HepG2 (cell line): ENCODE measurements around the gene PRR5L. TPM values are rescaled to one million over a fixed set of nuclear protein-coding genes. Genes with fewer than 3 reads are reported as not detected.

Experiments used
- ATAC-seq: fragments of 200-7000 bp; cut with Tn5 transposase; 3 replicates; pipeline ENCODE4 v1.9.1; 2020; ENCODE audit warnings: mild to moderate bottlenecking, moderate library complexity
- BruUV-seq: library from RNA; stranded (reverse); fragments of 400-500 nt; replicated peaks from 2 replicates; lab custom pipeline; 2021; lab: Mats Ljungman, UMichigan
- CTCF ChIA-PET: fragments of 300-600 bp; formaldehyde crosslinking; extraction: SDS; loops from one replicate; lab custom pipeline; 2021; ENCODE audit warnings: low total read pairs, inconsistent platforms, low intra/inter-chr PET ratio; lab: Yijun Ruan, JAX
- POLR2A ChIA-PET: fragments of 350-600 bp; sonication (Branson Sonifier 250); formaldehyde crosslinking; loops from one replicate; lab custom pipeline; 2020; ENCODE audit warnings: antibody characterized with exemption, inconsistent platforms; lab: Yijun Ruan, JAX
- DNase-seq: peaks from one replicate; pipeline ENCODE4 v3.0.0-alpha.2; 2015; ENCODE audit warnings: low spot score
- FAIRE-seq: peaks from 3 replicates; lab custom pipeline; 2011; peaks lifted over from hg19 to GRCh38; lab: Jason Lieb, UNC
- H2AFZ ChIP-seq: one replicate; pipeline ENCODE4 v1.6.1; 2011; ENCODE audit warnings: low read length, inconsistent platforms
- H3K27ac ChIP-seq: fragments of 300-600 bp; 3 replicates; pipeline ENCODE4 v1.8.0; 2011; ENCODE audit warnings: mixed run types, mild to moderate bottlenecking, mixed read lengths, low read length, inconsistent platforms; ENCODE audit not compliant: insufficient read depth; ENCODE audit errors: extremely low read length
- H3K27me3 ChIP-seq, 2 experiments: fragments of 200-600 bp in 1 of 2; 2 replicates in 1 of 2; 3 replicates in 1 of 2; pipeline versions ENCODE4 v1.6.0 to v1.8.0; 2011; ENCODE audit warnings: low read length in 2 of 2, mild to moderate bottlenecking in 2 of 2, moderate library complexity in 2 of 2, inconsistent platforms in 1 of 2; ENCODE audit not compliant: insufficient read depth in 2 of 2, control insufficient read depth in 1 of 2
- H3K36me3 ChIP-seq, 2 experiments: fragments of 200-600 bp in 1 of 2; replicated peaks in 1 of 2; 2 replicates in 1 of 2; 3 replicates in 1 of 2; pipeline versions ENCODE4 v1.5.1 to v1.8.0; 2011; ENCODE audit warnings: low read length in 2 of 2, inconsistent platforms in 1 of 2; ENCODE audit not compliant: insufficient read depth in 2 of 2, control insufficient read depth in 1 of 2
- H3K4me1 ChIP-seq: 2 replicates; pipeline ENCODE4 v1.5.1; 2012; ENCODE audit warnings: low read length, inconsistent platforms; ENCODE audit not compliant: insufficient read depth
- H3K4me2 ChIP-seq: 2 replicates; pipeline ENCODE4 v1.6.0; 2011; ENCODE audit warnings: low read depth, low read length, inconsistent platforms
- H3K4me3 ChIP-seq, 3 experiments: fragments of 200-600 bp in 1 of 3; sonication (generic), shearing (Covaris generic) in 1 of 3; replicated peaks in 1 of 3; 2 replicates each; pipeline ENCODE4 v1.5.1; 2011 to 2016; ENCODE audit warnings: low read length in 3 of 3, inconsistent platforms in 2 of 3, low read depth in 2 of 3, mild to moderate bottlenecking in 2 of 3, control low read depth in 1 of 3, mixed read lengths in 1 of 3; ENCODE audit not compliant: insufficient read depth in 1 of 3
- H3K79me2 ChIP-seq: one replicate; pipeline ENCODE4 v1.6.1; 2011; ENCODE audit warnings: low read length, inconsistent platforms; ENCODE audit not compliant: insufficient read depth
- H3K9ac ChIP-seq: 2 replicates; pipeline ENCODE4 v1.6.0; 2011; ENCODE audit warnings: mild to moderate bottlenecking, low read depth, low read length, inconsistent platforms; ENCODE audit not compliant: insufficient read depth
- H3K9me3 ChIP-seq: 2 replicates; pipeline ENCODE4 v1.5.1; 2012; ENCODE audit warnings: mild to moderate bottlenecking, low read length
- H4K20me1 ChIP-seq: 2 replicates; pipeline ENCODE4 v1.6.0; 2011; ENCODE audit warnings: inconsistent platforms, mild to moderate bottlenecking, low read length, moderate library complexity; ENCODE audit not compliant: insufficient read depth
- HIVEP1 ChIP-seq: sonication (generic); formaldehyde crosslinking; IDR thresholded peaks from 2 replicates; pipeline ENCODE4 v1.4.0; 2020; ENCODE audit warnings: mild to moderate bottlenecking, missing genetic modification reagents
- NKX3-1 ChIP-seq: sonication (generic); formaldehyde crosslinking; IDR thresholded peaks from 2 replicates; pipeline ENCODE4 v1.5.0; 2020; ENCODE audit warnings: missing genetic modification reagents
- PPARG ChIP-seq: conservative IDR thresholded peaks from 2 replicates; pipeline ENCODE4 v1.6.1; 2016; ENCODE audit warnings: missing biosample characterization, missing genetic modification reagents
- RARA ChIP-seq: IDR thresholded peaks from 2 replicates; pipeline ENCODE4 v1.6.1; 2016; ENCODE audit warnings: missing genetic modification reagents, missing compliant biosample characterization
- SMARCE1 ChIP-seq: fragments of 450-650 bp; IDR thresholded peaks from 2 replicates; pipeline ENCODE4 v1.6.1; 2017; ENCODE audit warnings: borderline replicate concordance
- ZNF3 ChIP-seq: IDR thresholded peaks from 2 replicates; pipeline ENCODE4 v1.7.0; 2017; ENCODE audit warnings: inconsistent platforms
- ZNF331 ChIP-seq: sonication (generic); formaldehyde crosslinking; IDR thresholded peaks from 2 replicates; pipeline ENCODE4 v1.4.0; 2020; ENCODE audit warnings: missing genetic modification reagents
- ZNF547 ChIP-seq: sonication (generic); formaldehyde crosslinking; IDR thresholded peaks from 2 replicates; pipeline ENCODE4 v1.5.1; 2020; ENCODE audit warnings: mild to moderate bottlenecking, missing genetic modification reagents
- WGBS: methylation state at CpG from one replicate; pipeline ENCODE4 v1.1.6; 2017; ENCODE audit warnings: low lambda C conversion rate; 5-methylcytosine and 5-hydroxymethylcytosine counted together
- in situ Hi-C: cut with HindIII; loops from 2 replicates; pipeline ENCODE4 v1.10.0; 2017; ENCODE audit warnings: low pct_unique_long_range_greater_than_20kb; ENCODE audit not compliant: extremely low pct_ligation_motif_present
- intact Hi-C: fragments of 100-400 bp; cut with micrococcal nuclease; formaldehyde crosslinking; loops from one replicate; pipeline ENCODE4 v1.10.0; 2022; ENCODE audit not compliant: unreplicated experiment
- polyA plus RNA-seq, 8 experiments: library from polyadenylated mRNA; depleted of rRNA in 3 of 8; stranded (reverse) in 7 of 8; unstranded in 1 of 8; fragments of >200 nt; fragmentation: Illumina TruSeq in 4 of 8; extraction: Trizol in 4 of 8; gene quantifications; 2 replicates each; pipeline versions ENCODE4 v1.2.1 to v1.2.3, GENCODE V29; 2011 to 2016; ENCODE audit warnings: low read depth in 4 of 8, missing spikeins in 1 of 8, mixed read lengths in 1 of 8; ENCODE audit not compliant: insufficient read depth in 1 of 8
- total RNA-seq, 5 experiments: library from RNA; depleted of rRNA; stranded (reverse); fragments of >200 nt; fragmentation: Illumina TruSeq; extraction: Trizol; gene quantifications; 2 replicates each; pipeline ENCODE4 v1.2.3, GENCODE V29; 2016; ENCODE audit warnings: low read depth in 1 of 5
- TF ChIP-seq, protein P1 (sequence below): IDR thresholded peaks from 2 replicates; pipeline ENCODE4 v1.6.1; 2016; ENCODE audit warnings: low read depth, missing genetic modification reagents, missing compliant biosample characterization
- TF ChIP-seq, protein P2 (sequence below): sonication (generic); formaldehyde crosslinking; IDR thresholded peaks from 2 replicates; pipeline ENCODE4 v1.8.0; 2022; ENCODE audit warnings: mild to moderate bottlenecking, missing genetic modification reagents, moderate library complexity
- TF ChIP-seq, protein P3 (sequence below): sonication (generic); formaldehyde crosslinking; IDR thresholded peaks from 2 replicates; pipeline ENCODE4 v1.8.0; 2022; ENCODE audit warnings: missing genetic modification reagents, mild to moderate bottlenecking, inconsistent platforms, borderline replicate concordance

The PRR5L gene
- total and polyA plus RNA-seq, 2 of the 13 experiments (the other 11 are each of a cell fraction or from before 2014, with no cell fraction given): 0.16 TPM; not detected in 1

DNA sequence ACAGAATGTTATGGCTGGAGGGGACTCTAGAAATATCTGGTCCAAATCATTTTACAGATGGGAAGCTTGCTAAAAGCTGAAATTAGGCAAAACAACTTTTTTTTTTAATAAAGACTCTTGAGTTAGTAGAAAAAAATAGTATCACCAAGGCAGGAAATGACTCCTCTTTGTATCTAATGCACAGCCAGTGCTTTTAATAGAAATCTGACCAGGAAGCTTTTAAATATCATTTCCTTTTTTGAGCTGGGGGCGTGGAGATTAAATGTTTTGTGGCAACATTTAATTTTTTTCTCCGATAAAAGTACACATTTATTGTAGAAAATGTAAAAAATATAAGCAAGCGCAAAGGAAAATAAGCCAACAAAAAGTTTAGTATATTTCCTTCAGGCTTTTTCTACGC, 191.5 kb downstream of the PRR5L start (continued):
- TF ChIP-seq ZNF331: no peak
- TF ChIP-seq, protein P1, sequence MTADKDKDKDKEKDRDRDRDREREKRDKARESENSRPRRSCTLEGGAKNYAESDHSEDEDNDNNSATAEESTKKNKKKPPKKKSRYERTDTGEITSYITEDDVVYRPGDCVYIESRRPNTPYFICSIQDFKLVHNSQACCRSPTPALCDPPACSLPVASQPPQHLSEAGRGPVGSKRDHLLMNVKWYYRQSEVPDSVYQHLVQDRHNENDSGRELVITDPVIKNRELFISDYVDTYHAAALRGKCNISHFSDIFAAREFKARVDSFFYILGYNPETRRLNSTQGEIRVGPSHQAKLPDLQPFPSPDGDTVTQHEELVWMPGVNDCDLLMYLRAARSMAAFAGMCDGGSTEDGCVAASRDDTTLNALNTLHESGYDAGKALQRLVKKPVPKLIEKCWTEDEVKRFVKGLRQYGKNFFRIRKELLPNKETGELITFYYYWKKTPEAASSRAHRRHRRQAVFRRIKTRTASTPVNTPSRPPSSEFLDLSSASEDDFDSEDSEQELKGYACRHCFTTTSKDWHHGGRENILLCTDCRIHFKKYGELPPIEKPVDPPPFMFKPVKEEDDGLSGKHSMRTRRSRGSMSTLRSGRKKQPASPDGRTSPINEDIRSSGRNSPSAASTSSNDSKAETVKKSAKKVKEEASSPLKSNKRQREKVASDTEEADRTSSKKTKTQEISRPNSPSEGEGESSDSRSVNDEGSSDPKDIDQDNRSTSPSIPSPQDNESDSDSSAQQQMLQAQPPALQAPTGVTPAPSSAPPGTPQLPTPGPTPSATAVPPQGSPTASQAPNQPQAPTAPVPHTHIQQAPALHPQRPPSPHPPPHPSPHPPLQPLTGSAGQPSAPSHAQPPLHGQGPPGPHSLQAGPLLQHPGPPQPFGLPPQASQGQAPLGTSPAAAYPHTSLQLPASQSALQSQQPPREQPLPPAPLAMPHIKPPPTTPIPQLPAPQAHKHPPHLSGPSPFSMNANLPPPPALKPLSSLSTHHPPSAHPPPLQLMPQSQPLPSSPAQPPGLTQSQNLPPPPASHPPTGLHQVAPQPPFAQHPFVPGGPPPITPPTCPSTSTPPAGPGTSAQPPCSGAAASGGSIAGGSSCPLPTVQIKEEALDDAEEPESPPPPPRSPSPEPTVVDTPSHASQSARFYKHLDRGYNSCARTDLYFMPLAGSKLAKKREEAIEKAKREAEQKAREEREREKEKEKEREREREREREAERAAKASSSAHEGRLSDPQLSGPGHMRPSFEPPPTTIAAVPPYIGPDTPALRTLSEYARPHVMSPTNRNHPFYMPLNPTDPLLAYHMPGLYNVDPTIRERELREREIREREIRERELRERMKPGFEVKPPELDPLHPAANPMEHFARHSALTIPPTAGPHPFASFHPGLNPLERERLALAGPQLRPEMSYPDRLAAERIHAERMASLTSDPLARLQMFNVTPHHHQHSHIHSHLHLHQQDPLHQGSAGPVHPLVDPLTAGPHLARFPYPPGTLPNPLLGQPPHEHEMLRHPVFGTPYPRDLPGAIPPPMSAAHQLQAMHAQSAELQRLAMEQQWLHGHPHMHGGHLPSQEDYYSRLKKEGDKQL: no peak
- no peak for TF ChIP-seq PPARG (CRISPR knock-in tag)
- TF ChIP-seq, protein P2, sequence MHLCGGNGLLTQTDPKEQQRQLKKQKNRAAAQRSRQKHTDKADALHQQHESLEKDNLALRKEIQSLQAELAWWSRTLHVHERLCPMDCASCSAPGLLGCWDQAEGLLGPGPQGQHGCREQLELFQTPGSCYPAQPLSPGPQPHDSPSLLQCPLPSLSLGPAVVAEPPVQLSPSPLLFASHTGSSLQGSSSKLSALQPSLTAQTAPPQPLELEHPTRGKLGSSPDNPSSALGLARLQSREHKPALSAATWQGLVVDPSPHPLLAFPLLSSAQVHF (CRISPR knock-in tag): no peak
- TF ChIP-seq SMARCE1: no peak
- TF ChIP-seq ZNF547: no peak

DNA sequence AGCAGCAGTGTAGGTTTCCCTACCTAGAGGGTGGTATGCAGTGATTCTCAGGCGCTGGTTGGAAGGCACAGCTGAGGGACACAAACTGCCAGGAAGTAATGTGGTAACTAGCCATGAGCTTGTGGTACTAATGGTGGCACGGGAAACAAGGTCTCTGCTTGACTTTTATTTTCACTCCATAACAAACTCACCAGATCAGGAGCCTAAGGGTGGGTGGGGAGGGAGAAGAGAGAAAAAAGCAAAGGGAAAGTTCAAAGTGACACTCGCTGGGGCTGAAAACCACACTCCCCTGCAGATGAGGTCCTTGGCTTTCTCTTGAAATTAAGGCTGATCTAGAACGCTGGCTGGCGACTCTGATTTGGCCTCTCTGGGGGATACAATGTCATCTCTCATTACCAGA, 192.0 kb downstream of the PRR5L start:
- ChIA-PET POLR2A (no interaction called here), CTCF (no interaction called here)
- no TSS peak for BruUV-seq
- TF ChIP-seq NKX3-1 (CRISPR knock-in tag) (no peak), RARA (CRISPR knock-in tag) (no peak), ZNF3 (CRISPR knock-in tag) (no peak), HIVEP1 (no peak)
- TF ChIP-seq, protein P3, sequence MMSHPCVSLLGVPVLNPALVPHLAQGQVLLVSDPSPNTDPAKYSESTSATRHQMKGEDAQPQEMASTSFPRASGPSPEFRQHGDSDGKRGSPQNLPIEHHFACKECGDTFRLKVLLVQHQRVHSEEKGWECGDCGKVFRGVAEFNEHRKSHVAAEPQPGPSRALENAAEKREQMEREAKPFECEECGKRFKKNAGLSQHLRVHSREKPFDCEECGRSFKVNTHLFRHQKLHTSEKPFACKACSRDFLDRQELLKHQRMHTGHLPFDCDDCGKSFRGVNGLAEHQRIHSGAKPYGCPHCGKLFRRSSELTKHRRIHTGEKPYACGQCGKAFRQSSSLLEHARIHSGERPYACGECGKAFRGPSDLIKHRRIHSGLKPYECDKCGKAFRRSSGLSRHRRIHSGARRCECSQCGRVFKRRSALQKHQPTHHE (CRISPR knock-in tag): no peak
- WGBS: 93% methylated on average over 5 of the region's 5 CpGs
- Histone ChIP-seq H2AFZ (no peak overlapping the region), H3K4me1 (no peaks in the 10 kb centered on the region), H3K9ac (no peak overlapping the region), H3K79me2 (no peaks in the 10 kb centered on the region), H3K4me3 (no peak overlapping the region), H3K36me3 (peaks cover 14 to 48% of the 10 kb centered on the region in 2 experiments), H3K4me2 (no peak overlapping the region), H3K9me3 (no peaks in the 10 kb centered on the region), H3K27ac (no peak overlapping the region), H4K20me1 (0 out of 2 replicates have a peak, but pooled peaks cover 3% of the 10 kb centered on the region), H3K27me3 (no peaks in the 10 kb centered on the region)
- DNase-seq (no peak), FAIRE-seq (no peak), ATAC-seq (no peak)
- intact Hi-C loops: no loop called here
- in situ Hi-C loops: loop anchor here (25.0 kb wide), 1 partner anchor 876 kb away; the partner anchor contains the start of gene FJX1
